ENCODE data around the gene SPATA13. TPM values are rescaled to one million over a fixed set of nuclear protein-coding genes. Genes with fewer than 3 reads are reported as not detected.

SPATA13 gene
- total RNA-seq, 1 donor from 2014 or later, result 44.2 TPM

GRCh38 chr13:24161010-24161775 is 673 bp downstream of the SPATA13 start:
- Histone ChIP-seq H3K36me3 (peaks cover 7% of the 10 kb centered on the region), H3K27ac (peak overlapping the region; percentile 83), H3K4me3 (peak overlapping the region; percentile 94), H3K4me1 (peaks cover 27% of the 10 kb centered on the region), H3K27me3 (ENCODE audit: low read depth) (no peaks in the 10 kb centered on the region), H3K9me3 (no peaks in the 10 kb centered on the region)
- ATAC-seq (peak; percentile 65 to 72), DNase-seq (peak; percentile 62)
- intact Hi-C loops (cut with DNase I), result no loop called here
- TF ChIP-seq CTCF (IDR thresholded peaks at IDR 0.05), result peak; percentile 8

GRCh38 chr13:24161980-24162525 is 1.5 kb downstream of the SPATA13 start:
- Histone ChIP-seq H3K27ac (no peak overlapping the region), H3K36me3 (peaks cover 11% of the 10 kb centered on the region), H3K4me3 (peak overlapping the region; percentile 94), H3K4me1 (peaks cover 27% of the 10 kb centered on the region), H3K9me3 (no peaks in the 10 kb centered on the region), H3K27me3 (ENCODE audit: low read depth) (no peaks in the 10 kb centered on the region)
- ATAC-seq (no peak), DNase-seq (no peak)
- TF ChIP-seq CTCF (IDR thresholded peaks at IDR 0.05), result no peak
- intact Hi-C loops (cut with DNase I), result no loop called here

GRCh38 chr13:24162604-24163003 is 2.1 kb downstream of the SPATA13 start:
- H3K27ac ChIP-seq, result no peak overlapping the region
- peaks cover 27% of the 10 kb centered on the region for H3K4me1 ChIP-seq
- H3K27me3 ChIP-seq (ENCODE audit: low read depth), result no peaks in the 10 kb centered on the region
- peak overlapping the region; percentile 94 for H3K4me3 ChIP-seq
- H3K36me3 ChIP-seq, result peaks cover 11% of the 10 kb centered on the region
- no peaks in the 10 kb centered on the region for H3K9me3 ChIP-seq
- intact Hi-C loops (cut with DNase I), result no loop called here
- ATAC-seq (no peak), DNase-seq (no peak)
- no peak for TF ChIP-seq CTCF (IDR thresholded peaks at IDR 0.05)

- DNase-seq (no peak), ATAC-seq (no peak)
- intact Hi-C loops (cut with DNase I), result no loop called here
- Histone ChIP-seq H3K27ac (no peak overlapping the region), H3K4me3 (no peak overlapping the region), H3K27me3 (ENCODE audit: low read depth) (no peaks in the 10 kb centered on the region), H3K9me3 (no peaks in the 10 kb centered on the region), H3K4me1 (peaks cover 18% of the 10 kb centered on the region), H3K36me3 (peaks cover 11% of the 10 kb centered on the region)
- TF ChIP-seq CTCF (IDR thresholded peaks at IDR 0.05), result no peak
These were observed 5.2 kb downstream of the SPATA13 start for GRCh38 chr13:24165746-24166145.

- peaks cover 11% of the 10 kb centered on the region for H3K36me3 ChIP-seq
- no peak for TF ChIP-seq CTCF (IDR thresholded peaks at IDR 0.05)
- ATAC-seq, result no peak
- intact Hi-C loops (cut with DNase I), result no loop called here
- no peak overlapping the region for H3K27ac ChIP-seq
- H3K4me3 ChIP-seq, result no peak overlapping the region
- no peaks in the 10 kb centered on the region for H3K27me3 ChIP-seq (ENCODE audit: low read depth)
- no peaks in the 10 kb centered on the region for H3K9me3 ChIP-seq
- H3K4me1 ChIP-seq, result peaks cover 12% of the 10 kb centered on the region
- DNase-seq, result no peak
These were observed 6.0 kb downstream of the SPATA13 start for GRCh38 chr13:24166561-24166960.
